ENCODE data around the gene ADGRG3. TPM values are rescaled to one million over a fixed set of nuclear protein-coding genes. Genes with fewer than 3 reads are reported as not detected.

ADGRG3 gene
- total RNA-seq, 1 donor from 2014 or later: not detected

DNA sequence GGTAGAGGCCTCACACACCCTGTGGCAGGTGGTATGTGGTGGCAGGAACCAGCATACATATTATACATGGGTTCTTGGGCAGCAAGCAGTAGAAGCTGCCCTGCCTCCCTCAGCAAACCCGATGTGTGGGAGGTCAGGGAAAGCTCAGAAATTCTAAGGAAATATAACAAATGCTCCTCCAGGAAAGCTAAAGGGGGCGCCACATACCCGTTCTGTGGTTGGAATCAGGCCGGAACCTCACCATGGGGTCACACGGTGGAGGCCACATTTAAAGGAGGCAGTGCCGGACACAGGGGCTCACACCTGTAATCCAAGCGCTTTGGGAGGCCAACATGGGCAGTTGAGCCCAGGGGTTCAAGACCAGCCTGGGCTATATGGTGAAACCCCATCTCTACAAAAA is 55.1 kb downstream of the ADGRG3 start:
- TF ChIP-seq, protein P1, sequence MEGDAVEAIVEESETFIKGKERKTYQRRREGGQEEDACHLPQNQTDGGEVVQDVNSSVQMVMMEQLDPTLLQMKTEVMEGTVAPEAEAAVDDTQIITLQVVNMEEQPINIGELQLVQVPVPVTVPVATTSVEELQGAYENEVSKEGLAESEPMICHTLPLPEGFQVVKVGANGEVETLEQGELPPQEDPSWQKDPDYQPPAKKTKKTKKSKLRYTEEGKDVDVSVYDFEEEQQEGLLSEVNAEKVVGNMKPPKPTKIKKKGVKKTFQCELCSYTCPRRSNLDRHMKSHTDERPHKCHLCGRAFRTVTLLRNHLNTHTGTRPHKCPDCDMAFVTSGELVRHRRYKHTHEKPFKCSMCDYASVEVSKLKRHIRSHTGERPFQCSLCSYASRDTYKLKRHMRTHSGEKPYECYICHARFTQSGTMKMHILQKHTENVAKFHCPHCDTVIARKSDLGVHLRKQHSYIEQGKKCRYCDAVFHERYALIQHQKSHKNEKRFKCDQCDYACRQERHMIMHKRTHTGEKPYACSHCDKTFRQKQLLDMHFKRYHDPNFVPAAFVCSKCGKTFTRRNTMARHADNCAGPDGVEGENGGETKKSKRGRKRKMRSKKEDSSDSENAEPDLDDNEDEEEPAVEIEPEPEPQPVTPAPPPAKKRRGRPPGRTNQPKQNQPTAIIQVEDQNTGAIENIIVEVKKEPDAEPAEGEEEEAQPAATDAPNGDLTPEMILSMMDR (IDR thresholded peaks at IDR 0.05): no peak
- intact Hi-C loops (cut with DNase I): no loop called here
- H3K9me3 ChIP-seq: no peaks in the 10 kb centered on the region
- no peaks in the 10 kb centered on the region for H3K4me1 ChIP-seq
- no peaks in the 10 kb centered on the region for H3K36me3 ChIP-seq
- H3K27me3 ChIP-seq: no peaks in the 10 kb centered on the region
- no peak overlapping the region for H3K27ac ChIP-seq
- no peak overlapping the region for H3K4me3 ChIP-seq
- no peak for DNase-seq (ENCODE audit: low spot score in 2 of 2)

DNA sequence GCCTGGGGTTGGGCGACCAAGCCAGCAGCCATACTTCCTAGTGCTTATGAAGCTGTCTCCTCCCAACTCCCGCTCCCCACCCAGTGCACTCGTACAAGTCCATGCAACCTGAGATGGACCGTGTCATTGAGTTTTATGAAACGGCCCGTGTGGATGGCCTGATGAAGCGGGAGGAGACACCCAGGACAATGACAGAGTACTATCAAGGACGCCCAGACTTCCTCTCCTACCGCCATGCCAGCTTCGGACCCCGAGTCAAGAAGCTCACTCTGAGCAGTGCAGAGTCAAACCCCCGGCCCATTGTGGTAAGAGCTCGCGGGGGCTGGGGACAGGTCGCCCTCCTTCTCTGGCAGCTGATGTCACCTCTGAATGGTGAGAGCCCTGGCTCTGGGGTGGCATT is 56.4 kb downstream of the ADGRG3 start:
- Histone ChIP-seq H3K27ac (no peak overlapping the region), H3K4me1 (no peaks in the 10 kb centered on the region), H3K27me3 (no peaks in the 10 kb centered on the region), H3K36me3 (no peaks in the 10 kb centered on the region), H3K4me3 (no peak overlapping the region), H3K9me3 (no peaks in the 10 kb centered on the region)
- TF ChIP-seq, protein P1 (IDR thresholded peaks at IDR 0.05): no peak
- intact Hi-C loops (cut with DNase I): no loop called here
- DNase-seq (ENCODE audit: low spot score in 2 of 2): no peak

DNA sequence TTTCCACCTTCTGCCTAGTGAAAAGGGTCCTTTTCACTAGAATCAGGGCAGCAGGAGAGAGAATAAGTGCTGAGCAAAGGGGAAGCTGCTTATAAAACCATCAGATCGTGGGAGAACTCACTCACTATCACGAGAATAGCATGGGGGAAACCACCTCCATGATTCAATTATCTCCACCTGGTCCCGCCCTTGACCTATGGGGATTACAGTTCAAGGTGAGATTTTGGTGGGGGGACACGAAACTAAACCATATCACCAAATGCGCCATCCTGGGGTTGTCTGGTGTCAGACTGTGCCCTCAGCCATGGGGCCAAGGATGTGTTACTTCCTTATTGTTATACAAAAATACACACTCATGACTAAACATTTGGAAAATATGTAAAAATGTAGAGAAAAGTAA is 57.0 kb downstream of the ADGRG3 start:
- intact Hi-C loops (cut with DNase I): no loop called here
- Histone ChIP-seq H3K4me1 (no peaks in the 10 kb centered on the region), H3K27ac (no peak overlapping the region), H3K4me3 (no peak overlapping the region), H3K9me3 (no peaks in the 10 kb centered on the region), H3K36me3 (no peaks in the 10 kb centered on the region), H3K27me3 (no peaks in the 10 kb centered on the region)
- TF ChIP-seq, protein P1 (IDR thresholded peaks at IDR 0.05): no peak
- DNase-seq (ENCODE audit: low spot score in 2 of 2): no peak

DNA sequence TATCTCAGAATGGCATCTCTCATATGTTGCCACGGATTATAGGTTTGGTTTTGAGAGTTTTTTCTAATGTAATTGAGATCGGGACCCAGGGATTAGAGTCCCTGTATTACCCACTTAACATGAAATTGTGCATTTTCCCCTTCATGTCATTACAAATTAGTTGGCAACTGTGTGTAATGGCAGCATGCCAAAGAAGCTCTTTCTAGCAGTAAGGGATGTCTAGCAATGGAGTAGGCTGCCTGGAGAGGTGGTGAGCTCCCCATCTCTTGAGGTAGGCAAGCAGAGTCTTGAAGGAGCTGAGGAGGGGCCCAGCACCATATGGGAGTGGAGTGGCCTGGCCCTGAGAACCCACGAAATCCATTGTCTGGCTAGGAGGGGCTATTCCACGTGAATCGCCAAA is 57.4 kb downstream of the ADGRG3 start:
- Histone ChIP-seq H3K4me1 (no peaks in the 10 kb centered on the region), H3K4me3 (no peak overlapping the region), H3K9me3 (no peaks in the 10 kb centered on the region), H3K36me3 (no peaks in the 10 kb centered on the region), H3K27ac (no peak overlapping the region), H3K27me3 (no peaks in the 10 kb centered on the region)
- intact Hi-C loops (cut with DNase I): no loop called here
- TF ChIP-seq, protein P1 (IDR thresholded peaks at IDR 0.05): no peak
- DNase-seq (ENCODE audit: low spot score in 2 of 2): no peak

DNA sequence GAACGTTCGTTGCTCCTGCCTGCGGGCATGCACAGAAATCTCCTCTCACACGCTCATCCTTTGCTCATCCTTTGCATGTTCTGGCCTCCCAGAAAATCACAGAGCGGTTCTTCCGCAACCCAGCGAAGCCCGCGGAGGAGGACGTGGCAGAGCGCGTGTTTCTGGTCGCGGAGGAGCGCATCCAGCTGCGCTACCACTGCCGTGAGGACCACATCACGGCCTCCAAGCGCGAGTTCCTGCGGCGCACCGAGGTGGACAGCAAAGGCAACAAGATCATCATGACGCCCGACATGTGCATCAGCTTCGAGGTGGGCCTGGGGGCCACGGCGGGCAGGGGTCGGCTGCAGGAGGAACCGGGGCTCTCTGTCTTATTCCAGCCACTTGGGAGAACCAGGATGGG is 57.9 kb downstream of the ADGRG3 start:
- Histone ChIP-seq H3K9me3 (no peaks in the 10 kb centered on the region), H3K4me1 (no peaks in the 10 kb centered on the region), H3K36me3 (no peaks in the 10 kb centered on the region), H3K27me3 (no peaks in the 10 kb centered on the region), H3K27ac (no peak overlapping the region), H3K4me3 (no peak overlapping the region)
- TF ChIP-seq, protein P1 (IDR thresholded peaks at IDR 0.05): no peak
- DNase-seq (ENCODE audit: low spot score in 2 of 2): no peak
- intact Hi-C loops (cut with DNase I): no loop called here

DNA sequence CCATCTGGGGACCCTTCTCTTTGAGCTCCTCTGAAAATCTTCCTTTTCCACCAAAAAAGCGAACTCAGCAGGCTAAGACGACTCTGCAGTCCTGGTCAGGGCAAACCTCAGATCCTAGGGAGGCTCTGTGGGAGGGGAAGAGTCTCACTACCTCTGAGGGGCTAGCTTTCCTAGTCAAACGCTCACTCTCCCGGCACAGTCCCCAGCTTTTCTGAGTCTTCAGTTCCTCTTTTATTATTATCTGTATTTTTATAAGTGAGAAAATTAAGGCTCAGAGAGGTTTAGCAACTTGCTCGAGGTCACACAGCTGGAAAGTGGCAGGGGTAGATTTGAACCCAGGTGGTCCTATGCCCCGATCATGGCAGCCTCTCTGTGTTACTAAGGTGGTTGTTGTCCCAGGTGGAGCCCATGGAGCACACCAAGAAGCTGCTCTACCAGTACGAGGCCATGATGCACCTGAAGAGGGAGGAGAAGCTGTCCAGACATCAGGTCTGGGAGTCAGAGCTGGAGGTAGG is 58.4 kb downstream of the ADGRG3 start:
- no peaks in the 10 kb centered on the region for H3K27me3 ChIP-seq
- intact Hi-C loops (cut with DNase I): no loop called here
- no peaks in the 10 kb centered on the region for H3K4me1 ChIP-seq
- no peaks in the 10 kb centered on the region for H3K9me3 ChIP-seq
- no peak for DNase-seq (ENCODE audit: low spot score in 2 of 2)
- TF ChIP-seq, protein P1 (IDR thresholded peaks at IDR 0.05): no peak
- H3K4me3 ChIP-seq: no peak overlapping the region
- no peak overlapping the region for H3K27ac ChIP-seq
- no peaks in the 10 kb centered on the region for H3K36me3 ChIP-seq

Measured in ascending aorta (tissue), 2 donors.